Skin epidermis (tissue), 12 donors: Measurements from ENCODE around the gene MSH6.

Experiments
- H3K27ac ChIP-seq, 21 experiments: fragments of 200-600 bp; sonication (generic) in 11 of 21; one replicate each; pipeline ENCODE4 v1.5.0; 2020; ENCODE audit warnings: mild to moderate bottlenecking in 3 of 21, inconsistent platforms in 2 of 21, moderate library complexity in 2 of 21
- H3K4me3 ChIP-seq, 7 experiments: fragments of 200-600 bp; sonication (generic) in 2 of 7; one replicate each; pipeline ENCODE4 v1.5.0; 2020; ENCODE audit warnings: inconsistent platforms in 2 of 7, mild to moderate bottlenecking in 2 of 7, moderate library complexity in 1 of 7

The MSH6 gene

GRCh38 chr2:47779426-47779790, 3.5 kb upstream of the MSH6 start:
- H3K27ac ChIP-seq = no peak overlapping the region

GRCh38 chr2:47782381-47782670, 619 bp upstream of the MSH6 start:
- H3K27ac ChIP-seq = peak overlapping the region in 20 of 21 experiments; percentile 72 to 97 (median 89)
- H3K4me3 ChIP-seq = peak overlapping the region; percentile 70 to 97 (median 92)

More at GRCh38 chr2:47779426-47779790, 3.5 kb upstream of the MSH6 start:
- H3K4me3 ChIP-seq = no peak overlapping the region

DNA sequence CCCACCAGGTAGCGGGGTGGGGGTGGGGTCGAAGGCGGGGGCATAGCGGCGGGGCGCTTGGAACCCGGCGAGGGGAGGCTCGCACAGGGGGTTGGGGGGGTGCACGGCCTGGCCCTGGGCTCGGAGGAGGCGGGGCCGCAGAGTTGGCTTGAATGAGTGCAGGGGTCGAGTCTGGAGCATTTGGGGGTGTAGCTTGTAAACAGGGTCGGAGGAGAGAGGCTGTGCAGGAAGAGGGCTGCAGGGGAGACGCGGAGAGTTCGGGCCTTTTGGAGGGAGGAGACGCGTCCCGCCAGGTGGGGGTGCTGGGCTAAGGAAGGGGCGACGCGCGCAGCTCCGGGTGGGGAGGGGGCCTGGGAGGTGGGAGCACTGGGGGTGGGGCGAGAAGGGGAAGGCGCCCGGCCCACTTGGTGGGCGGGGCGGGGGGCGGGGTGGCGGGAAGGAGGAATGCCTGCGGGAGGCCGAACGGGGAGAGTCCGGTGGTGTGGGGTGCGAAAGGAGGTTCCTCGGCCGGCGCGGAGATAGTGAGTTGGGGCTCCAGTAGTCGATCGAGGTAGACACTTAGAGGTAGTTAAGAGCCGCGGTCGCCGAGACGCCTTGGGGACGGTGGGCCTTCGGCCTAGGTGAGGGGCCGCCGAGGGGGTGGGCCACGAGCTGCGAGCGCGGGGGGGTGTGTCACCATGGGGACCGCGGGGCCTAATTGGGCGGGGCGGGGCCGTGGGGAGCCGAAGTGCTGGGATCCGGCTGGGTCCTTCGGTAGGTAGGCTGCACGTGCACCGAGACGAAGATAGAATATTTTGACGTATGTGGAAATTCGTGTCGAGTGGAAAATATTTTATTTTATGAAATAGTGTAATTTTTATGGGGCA, 774 bp downstream of the MSH6 start:
- Histone ChIP-seq H3K4me3 (peak overlapping the region; percentile 70 to 97 (median 92)), H3K27ac (peak overlapping the region; percentile 57 to 97 (median 88))

DNA sequence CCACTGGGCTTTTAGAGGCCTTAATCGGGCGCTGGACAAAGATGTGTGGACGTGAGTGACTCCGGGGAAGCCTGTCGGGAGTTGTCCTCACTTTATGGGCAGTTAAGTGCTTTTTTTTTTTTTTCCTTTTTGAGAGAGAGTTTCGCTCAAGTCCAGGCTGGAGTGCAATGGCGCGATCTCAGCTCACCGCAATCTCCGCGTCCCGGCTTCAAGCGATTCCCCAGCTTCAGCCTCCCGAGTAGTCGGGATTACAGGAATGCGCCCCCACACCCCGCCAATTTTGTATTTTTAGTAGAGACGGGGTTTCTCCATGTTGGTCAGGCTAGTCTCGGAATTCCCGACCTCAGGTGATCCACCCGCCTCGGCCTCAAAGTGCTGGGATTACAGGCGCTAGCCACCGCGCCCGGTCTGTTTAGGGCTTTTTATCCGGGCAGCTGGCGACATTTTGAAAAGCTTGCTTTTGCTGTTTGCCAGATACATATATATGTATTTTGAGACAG, 1.5 kb downstream of the MSH6 start:
- H3K27ac ChIP-seq = peak overlapping the region in 12 of 21 experiments; percentile 43 to 95 (median 88)
- H3K4me3 ChIP-seq = peak overlapping the region; percentile 70 to 97 (median 92)

- H3K27ac ChIP-seq = no peak overlapping the region
- peak overlapping the region in 1 of 7 experiments; percentile 2 for H3K4me3 ChIP-seq
Observed at GRCh38 chr2:47785986-47786385, 3.0 kb downstream of the MSH6 start.

GRCh38 chr2:47796090-47796697, 13.2 kb downstream of the MSH6 start:
- Histone ChIP-seq H3K27ac (no peak overlapping the region), H3K4me3 (no peak overlapping the region)

DNA sequence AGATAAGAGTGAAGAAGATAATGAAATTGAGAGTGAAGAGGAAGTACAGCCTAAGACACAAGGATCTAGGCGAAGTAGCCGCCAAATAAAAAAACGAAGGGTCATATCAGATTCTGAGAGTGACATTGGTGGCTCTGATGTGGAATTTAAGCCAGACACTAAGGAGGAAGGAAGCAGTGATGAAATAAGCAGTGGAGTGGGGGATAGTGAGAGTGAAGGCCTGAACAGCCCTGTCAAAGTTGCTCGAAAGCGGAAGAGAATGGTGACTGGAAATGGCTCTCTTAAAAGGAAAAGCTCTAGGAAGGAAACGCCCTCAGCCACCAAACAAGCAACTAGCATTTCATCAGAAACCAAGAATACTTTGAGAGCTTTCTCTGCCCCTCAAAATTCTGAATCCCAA, 15.7 kb downstream of the MSH6 start:
- no peak overlapping the region for H3K27ac ChIP-seq
- H3K4me3 ChIP-seq = no peak overlapping the region

GRCh38 chr2:47799031-47799609, 16.2 kb downstream of the MSH6 start:
- Histone ChIP-seq H3K4me3 (no peak overlapping the region), H3K27ac (no peak overlapping the region)

- no peak overlapping the region for H3K4me3 ChIP-seq
Observed at GRCh38 chr2:47801118-47801517, 18.2 kb downstream of the MSH6 start.

DNA sequence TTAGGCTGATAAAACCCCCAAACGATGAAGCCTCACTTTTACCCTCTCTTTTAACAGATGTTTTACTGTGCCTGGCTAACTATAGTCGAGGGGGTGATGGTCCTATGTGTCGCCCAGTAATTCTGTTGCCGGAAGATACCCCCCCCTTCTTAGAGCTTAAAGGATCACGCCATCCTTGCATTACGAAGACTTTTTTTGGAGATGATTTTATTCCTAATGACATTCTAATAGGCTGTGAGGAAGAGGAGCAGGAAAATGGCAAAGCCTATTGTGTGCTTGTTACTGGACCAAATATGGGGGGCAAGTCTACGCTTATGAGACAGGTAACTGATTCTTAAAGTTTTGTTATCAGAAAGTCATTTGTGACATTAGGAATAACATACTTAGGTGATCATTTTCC, 20.4 kb downstream of the MSH6 start:
- Histone ChIP-seq H3K4me3 (no peak overlapping the region), H3K27ac (no peak overlapping the region)

More at GRCh38 chr2:47801118-47801517, 18.2 kb downstream of the MSH6 start:
- H3K27ac ChIP-seq = no peak overlapping the region

GRCh38 chr2:47803770-47804169, 20.8 kb downstream of the MSH6 start:
- Histone ChIP-seq H3K27ac (no peak overlapping the region), H3K4me3 (no peak overlapping the region)

DNA sequence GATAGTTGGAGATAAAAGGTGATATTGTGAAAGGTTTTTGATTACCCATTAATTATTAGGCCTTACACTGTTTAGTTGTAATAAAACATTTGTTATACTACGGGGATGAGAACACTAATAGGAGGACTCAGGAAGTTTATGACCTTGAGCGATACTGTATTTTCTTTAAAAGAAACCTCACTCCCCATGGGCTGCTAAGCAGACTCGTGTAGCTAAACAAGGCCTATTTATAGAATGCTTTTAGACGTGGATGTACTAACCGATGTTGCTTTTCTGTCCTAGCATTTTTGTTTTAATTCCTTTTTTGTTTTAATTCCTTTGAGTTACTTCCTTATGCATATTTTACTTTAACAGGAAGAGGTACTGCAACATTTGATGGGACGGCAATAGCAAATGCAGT, 22.9 kb downstream of the MSH6 start:
- no peak overlapping the region for H3K27ac ChIP-seq
- H3K4me3 ChIP-seq = no peak overlapping the region

DNA sequence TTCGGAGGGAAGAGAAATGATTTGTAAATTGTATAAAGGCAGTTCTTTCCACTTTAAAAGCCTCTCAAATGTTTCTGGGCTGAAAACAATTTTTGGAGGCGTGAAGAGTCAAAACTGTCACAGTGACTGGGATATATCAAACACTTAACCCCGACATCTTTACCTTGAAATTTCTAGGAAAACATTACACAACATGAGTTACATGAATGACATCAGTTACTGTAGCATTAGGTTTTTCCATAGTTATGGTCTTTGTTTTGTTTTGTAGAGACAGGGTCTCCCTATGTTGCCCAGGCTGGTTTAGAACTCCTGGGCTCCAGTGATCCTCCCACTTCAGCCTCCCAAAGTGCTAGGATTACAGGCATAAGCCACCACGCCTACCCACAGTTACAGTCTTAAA, 25.7 kb downstream of the MSH6 start:
- H3K27ac ChIP-seq = no peak overlapping the region
- H3K4me3 ChIP-seq = no peak overlapping the region

DNA sequence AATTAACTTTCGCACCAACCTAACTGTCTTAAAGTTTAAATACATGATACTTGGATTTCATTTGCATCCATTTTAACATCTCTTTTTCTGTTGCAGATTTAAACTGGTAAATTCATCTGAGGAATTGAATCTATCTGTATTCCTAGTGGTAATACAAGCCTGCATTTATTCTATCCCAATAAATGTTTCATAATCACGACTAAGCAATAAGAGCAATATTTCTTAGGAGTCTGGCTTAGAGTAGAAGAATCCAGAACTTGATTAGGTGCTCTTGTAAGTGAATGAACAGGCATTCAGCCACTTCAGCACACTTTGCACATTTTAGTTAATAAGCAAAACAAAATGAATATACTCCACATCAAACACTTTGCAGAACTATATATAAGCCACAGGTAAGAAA, 27.0 kb downstream of the MSH6 start:
- Histone ChIP-seq H3K4me3 (no peak overlapping the region), H3K27ac (no peak overlapping the region)

GRCh38 chr2:47810850-47811249, 27.9 kb downstream of the MSH6 start:
- H3K4me3 ChIP-seq = no peak overlapping the region
- no peak overlapping the region for H3K27ac ChIP-seq

- Histone ChIP-seq H3K4me3 (no peak overlapping the region), H3K27ac (no peak overlapping the region)
Observed at GRCh38 chr2:47811668-47812067, 28.7 kb downstream of the MSH6 start.

- Histone ChIP-seq H3K27ac (no peak overlapping the region), H3K4me3 (no peak overlapping the region)
Observed at GRCh38 chr2:47815764-47816163, 32.8 kb downstream of the MSH6 start.

DNA sequence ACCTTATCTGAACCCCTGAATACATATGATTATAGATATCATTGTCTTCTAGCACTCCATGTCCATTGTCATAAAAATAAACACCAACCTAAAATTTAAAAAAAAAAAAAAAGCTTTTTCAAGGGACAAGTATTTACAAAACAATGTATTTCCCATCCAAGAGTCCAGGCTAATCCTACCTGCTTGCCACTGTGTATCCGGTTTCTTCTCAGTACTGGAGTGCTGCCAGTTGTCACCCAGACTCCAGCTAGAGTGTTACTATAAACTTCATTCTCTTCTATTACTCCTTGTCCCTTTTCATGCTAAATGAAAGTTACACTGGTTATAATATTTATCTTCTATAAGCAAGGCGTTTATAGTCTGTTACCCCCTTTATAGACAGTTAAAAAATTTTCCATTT, 35.8 kb downstream of the MSH6 start:
- no peak overlapping the region for H3K27ac ChIP-seq
- no peak overlapping the region for H3K4me3 ChIP-seq

GRCh38 chr2:47819834-47820233, 36.9 kb downstream of the MSH6 start:
- Histone ChIP-seq H3K27ac (no peak overlapping the region), H3K4me3 (no peak overlapping the region)

- Histone ChIP-seq H3K27ac (no peak overlapping the region), H3K4me3 (no peak overlapping the region)
Observed at GRCh38 chr2:47822518-47822917, 39.6 kb downstream of the MSH6 start.

DNA sequence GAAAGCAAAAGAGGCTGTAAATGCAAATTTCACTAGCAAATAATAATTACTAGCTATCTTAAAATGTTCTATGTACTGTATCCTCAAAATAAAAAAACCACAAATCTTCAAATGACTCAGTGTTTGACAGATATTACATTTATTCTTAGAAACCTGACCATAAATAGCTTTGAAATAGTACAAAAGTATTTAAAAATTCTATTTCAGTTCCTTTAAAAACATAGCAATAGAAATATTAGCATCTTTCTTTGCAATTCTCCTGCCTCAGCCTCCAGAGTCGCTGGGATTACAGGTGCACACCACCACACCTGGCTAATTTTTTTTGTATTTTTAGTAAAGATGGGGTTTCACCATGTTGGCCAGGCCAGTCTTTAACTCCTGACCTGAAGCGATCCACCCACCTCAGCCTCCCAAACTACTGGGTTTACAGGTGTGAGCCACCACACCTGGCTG, 50.6 kb downstream of the MSH6 start:
- no peak overlapping the region for H3K27ac ChIP-seq
- no peak overlapping the region for H3K4me3 ChIP-seq
